ENCODE results near the gene TFIP11. TPM values are rescaled to one million over a fixed set of nuclear protein-coding genes. Genes with fewer than 3 reads are reported as not detected.

Gene TFIP11
- total and polyA plus RNA-seq, 2 of the 8 experiments (the other 6 are each of a cell fraction or from before 2014, with no cell fraction given), result 18.1 to 28.3 TPM

- no peak overlapping the region for H4K8ac ChIP-seq (ENCODE audit: extremely low read depth, insufficient read depth, low read length)
- H3K23me2 ChIP-seq (ENCODE audit: low read depth, low read length), result no peaks in the 10 kb centered on the region
- no peak overlapping the region for H3K4ac ChIP-seq (replicated peaks; ENCODE audit: insufficient read length, low read depth, low read length)
- H3K9me3 ChIP-seq (ENCODE audit: insufficient read depth in 2 of 2, low read depth in 1 of 2, low read length in 1 of 2), result no peaks in the 10 kb centered on the region
- no peak overlapping the region for H3K23ac ChIP-seq (ENCODE audit: insufficient read length)
- peaks cover 4% of the 10 kb centered on the region for H3K79me1 ChIP-seq (ENCODE audit: low read depth, low read length)
- no peak overlapping the region for H3K56ac ChIP-seq (replicated peaks; ENCODE audit: insufficient read length, low read depth, low read length)
- H3K18ac ChIP-seq (ENCODE audit: extremely low read depth, low read length), result no peak overlapping the region
- no peak overlapping the region for H2BK15ac ChIP-seq (ENCODE audit: low read length)
- H3K27me3 ChIP-seq (replicated peaks in 1 of 4; ENCODE audit: control insufficient read depth in 3 of 4, extremely low read depth in 1 of 4, insufficient read depth in 3 of 4, low read length in 3 of 4), result no peaks in the 10 kb centered on the region
- H4K5ac ChIP-seq (ENCODE audit: insufficient read length, low read depth, low read length), result no peak overlapping the region
- no peak overlapping the region for H3K14ac ChIP-seq (ENCODE audit: insufficient read length)
- DNase-seq (ENCODE audit: low read depth in 1 of 2, low spot score in 2 of 2) (no peak), FAIRE-seq (no peak)
- no peak overlapping the region for H2AFZ ChIP-seq (ENCODE audit: low read length)
- 93% methylated on average over 16 of the region's 16 CpGs; no CpG with 5 or more reads in 1 of the 2 experiments for WGBS, 2 experiments (ENCODE audit: extremely low coverage in 1 of 2, insufficient coverage in 1 of 2, insufficient read length in 1 of 2, insufficient replicate concordance in 2 of 2, low coverage in 1 of 2, low lambda C conversion rate in 2 of 2, missing lambda C conversion rate in 1 of 2)
- no peaks in the 10 kb centered on the region; a peak in 1 of 4 replicates for H3K79me2 ChIP-seq (ENCODE audit: control insufficient read depth in 1 of 2, insufficient read depth in 2 of 2, low read length in 2 of 2)
- no peak overlapping the region for H3K9ac ChIP-seq (replicated peaks in 1 of 4; ENCODE audit: extremely low read depth in 1 of 4, low read depth in 3 of 4, low read length in 3 of 4)
- POLR2A ChIA-PET (ENCODE audit: partially characterized antibody), result no interaction called here
- H3K4me3 ChIP-seq (ENCODE audit: extremely low read depth in 1 of 4, insufficient read depth in 2 of 4, low read depth in 3 of 4, low read length in 4 of 4), result no peak overlapping the region
- no peak for TF ChIP-seq CHD2 (IDR thresholded peaks at IDR 0.05; ENCODE audit: low read length)
- TF ChIP-seq NRF1 (IDR thresholded peaks at IDR 0.05; ENCODE audit: low read depth, low read length), result no peak
- no peak for TF ChIP-seq ZNF274 (IDR thresholded peaks at IDR 0.05; ENCODE audit: borderline replicate concordance, extremely low read depth, low read length)
- TF ChIP-seq KDM4A (IDR thresholded peaks at IDR 0.05; ENCODE audit: low read depth, low read length, severe bottlenecking), result no peak
- TF ChIP-seq SIX5 (IDR thresholded peaks at IDR 0.05; ENCODE audit: low read depth, low read length), result no peak
- TF ChIP-seq POU5F1 (IDR thresholded peaks at IDR 0.05; ENCODE audit: low read depth, low read length), result no peak
- no peak for TF ChIP-seq RBBP5 (IDR thresholded peaks at IDR 0.05; ENCODE audit: borderline replicate concordance, low read depth, low read length)
- TF ChIP-seq CHD1 (IDR thresholded peaks at IDR 0.05; ENCODE audit: low read depth, low read length), result no peak
- no peak for TF ChIP-seq TAF1 (IDR thresholded peaks at IDR 0.05; ENCODE audit: low read depth, low read length)
- no peak for TF ChIP-seq SIN3A (conservative IDR thresholded peaks at IDR 0.05 in 1 of 2, IDR thresholded peaks at IDR 0.05 in 1 of 2; ENCODE audit: low read depth in 1 of 2, low read length in 2 of 2)
- TF ChIP-seq EGR1 (IDR thresholded peaks at IDR 0.05; ENCODE audit: borderline replicate concordance, low read depth, low read length), result no peak
- no peak for TF ChIP-seq TBP (IDR thresholded peaks at IDR 0.05; ENCODE audit: low read depth, low read length)
- no peak for TF ChIP-seq TAF7 (optimal IDR thresholded peaks at IDR 0.05; ENCODE audit: borderline replicate concordance, low read depth, low read length)
- peaks cover 0 to 3% of the 10 kb centered on the region in 2 experiments for H4K20me1 ChIP-seq (replicated peaks in 1 of 2; ENCODE audit: control insufficient read depth in 1 of 2, insufficient read depth in 2 of 2, low read length in 2 of 2)
- no peak overlapping the region for H4K91ac ChIP-seq (replicated peaks; ENCODE audit: insufficient read length, low read length)
- H3K4me2 ChIP-seq (ENCODE audit: insufficient read depth in 1 of 2, low read depth in 2 of 2, low read length in 2 of 2), result no peak overlapping the region
- CTCF ChIA-PET (ENCODE audit: partially characterized antibody), result interaction anchor here (0.7 to 2.8 kb wide), 9 partner anchors 8 to 280 kb away, joined by 3 to 21 read pairs (median 4); no protein-coding TSS in a partner anchor
- no peak overlapping the region for H2BK20ac ChIP-seq (ENCODE audit: low read length)
- no peak overlapping the region for H3K27ac ChIP-seq (ENCODE audit: low read depth, low read length)
- H2BK12ac ChIP-seq (ENCODE audit: low read depth, low read length), result no peak overlapping the region
- H3K4me1 ChIP-seq (replicated peaks in 1 of 4; ENCODE audit: control insufficient read depth in 3 of 4, insufficient read depth in 4 of 4, low read length in 3 of 4), result no peaks in the 10 kb centered on the region
- no peak overlapping the region for H2BK5ac ChIP-seq (ENCODE audit: low read depth, low read length)
- no peaks in the 10 kb centered on the region for H3K36me3 ChIP-seq (ENCODE audit: control insufficient read depth in 2 of 4, insufficient read depth in 4 of 4, low read length in 3 of 4)
- H2AK5ac ChIP-seq (ENCODE audit: low read depth, low read length), result no peak overlapping the region
- H2BK120ac ChIP-seq (replicated peaks; ENCODE audit: low read depth, low read length), result no peak overlapping the region
Observed at GRCh38 chr22:26443901-26444690, 68.2 kb downstream of the TFIP11 start.
